Neuronal stem cell (in vitro differentiated cells): Measurements from ENCODE around the gene XYLT1.
"Not testable (repeated sequence)": the region's sequence is repeated elsewhere in the genome, so short reads cannot be mapped to it uniquely, and the experiment has no call there.

Experiments
- DNase-seq: peaks from one replicate; pipeline ENCODE4 v3.0.0-alpha.2; 2013; ENCODE audit warnings: low spot score
- H2AFZ ChIP-seq: one replicate; pipeline ENCODE4 v1.6.1; 2013; ENCODE audit warnings: mild to moderate bottlenecking, low read length, inconsistent platforms
- H2AK5ac ChIP-seq: 2 replicates; pipeline ENCODE4 v1.6.1; 2013; ENCODE audit warnings: low read depth, mild to moderate bottlenecking, inconsistent platforms, low read length, moderate library complexity, mixed read lengths
- H2BK120ac ChIP-seq: 2 replicates; pipeline ENCODE4 v1.6.1; 2013; ENCODE audit warnings: low read depth, mild to moderate bottlenecking, inconsistent platforms, low read length, moderate library complexity, mixed read lengths
- H2BK12ac ChIP-seq: one replicate; pipeline ENCODE4 v1.6.1; 2013; ENCODE audit warnings: low read length, inconsistent platforms
- H2BK15ac ChIP-seq: 2 replicates; pipeline ENCODE4 v1.6.1; 2013; ENCODE audit warnings: mild to moderate bottlenecking, low read length, inconsistent platforms, mixed read lengths
- H2BK5ac ChIP-seq: one replicate; pipeline ENCODE4 v1.6.1; 2013; ENCODE audit warnings: inconsistent platforms, mild to moderate bottlenecking, low read length, moderate library complexity
- H3K14ac ChIP-seq: one replicate; pipeline ENCODE4 v1.6.1; 2013; ENCODE audit warnings: low read length, inconsistent platforms
- H3K18ac ChIP-seq: 2 replicates; pipeline ENCODE4 v1.6.1; 2013; ENCODE audit warnings: low read length, inconsistent platforms
- H3K23ac ChIP-seq: 2 replicates; pipeline ENCODE4 v1.6.1; 2013; ENCODE audit warnings: low read depth, mild to moderate bottlenecking, mixed read lengths, low read length, inconsistent platforms; ENCODE audit not compliant: poor library complexity
- H3K27ac ChIP-seq: replicated peaks from 3 replicates; pipeline ENCODE4 v1.5.1; 2013; ENCODE audit warnings: low read length, inconsistent platforms
- H3K27me3 ChIP-seq, 3 experiments: 2 replicates each; pipeline ENCODE4 v1.6.1; 2013; ENCODE audit warnings: low read length in 3 of 3, mild to moderate bottlenecking in 2 of 3, inconsistent platforms in 1 of 3, low read depth in 1 of 3, mixed read lengths in 1 of 3, moderate library complexity in 1 of 3; ENCODE audit not compliant: control insufficient read depth in 3 of 3, insufficient read depth in 3 of 3
- H3K36me3 ChIP-seq, 2 donors: replicated peaks in 1 of 2; 2 replicates each; pipeline ENCODE4 v1.6.1; 2013; ENCODE audit warnings: low read length in 2 of 2; ENCODE audit not compliant: control insufficient read depth in 2 of 2, insufficient read depth in 2 of 2
- H3K4ac ChIP-seq: 2 replicates; pipeline ENCODE4 v1.6.1; 2013; ENCODE audit warnings: inconsistent platforms, mild to moderate bottlenecking, low read length, moderate library complexity
- H3K4me1 ChIP-seq, 2 donors: 1 replicate in 1 of 2; 2 replicates in 1 of 2; pipeline ENCODE4 v1.6.1; 2013; ENCODE audit warnings: low read length in 2 of 2, low read depth in 1 of 2; ENCODE audit not compliant: control insufficient read depth in 2 of 2, insufficient read depth in 1 of 2
- H3K4me2 ChIP-seq: one replicate; pipeline ENCODE4 v1.6.1; 2013; ENCODE audit warnings: mild to moderate bottlenecking, low read length, inconsistent platforms; ENCODE audit not compliant: insufficient read depth, poor library complexity, severe bottlenecking
- H3K4me3 ChIP-seq, 2 donors: 2 replicates each; pipeline ENCODE4 v1.5.1; 2013; ENCODE audit warnings: low read length in 2 of 2, mild to moderate bottlenecking in 2 of 2, inconsistent platforms in 1 of 2, moderate library complexity in 1 of 2
- H3K79me1 ChIP-seq: one replicate; pipeline ENCODE4 v1.6.1; 2013; ENCODE audit warnings: low read depth, mild to moderate bottlenecking, inconsistent platforms, low read length, moderate library complexity
- H3K9ac ChIP-seq: one replicate; pipeline ENCODE4 v1.6.1; 2013; ENCODE audit warnings: mild to moderate bottlenecking, low read depth, low read length, inconsistent platforms; ENCODE audit not compliant: poor library complexity
- H3K9me3 ChIP-seq, 2 donors: replicated peaks in 1 of 2; 2 replicates each; pipeline versions ENCODE3 to v1.6.1; 2013; ENCODE audit warnings: low read length in 2 of 2, mild to moderate bottlenecking in 2 of 2, inconsistent platforms in 1 of 2, low read depth in 1 of 2, mixed read lengths in 1 of 2, moderate library complexity in 1 of 2; ENCODE audit not compliant: control insufficient read depth in 2 of 2, insufficient read depth in 1 of 2
- H4K8ac ChIP-seq: one replicate; pipeline ENCODE4 v1.6.1; 2013; ENCODE audit warnings: low read depth, mild to moderate bottlenecking, inconsistent platforms, low read length, moderate library complexity
- H4K91ac ChIP-seq: one replicate; pipeline ENCODE4 v1.6.1; 2013; ENCODE audit warnings: low read length, low read depth, mild to moderate bottlenecking, inconsistent platforms; ENCODE audit not compliant: poor library complexity
- WGBS, 2 donors: extraction: QIAGEN DNeasy Blood & Tissue Kit; methylation state at CpG; one replicate each; pipeline ENCODE4 v1.1.7; 2013; ENCODE audit warnings: missing lambda C conversion rate in 2 of 2, mixed read lengths in 1 of 2; ENCODE audit not compliant: insufficient read length in 2 of 2, insufficient replicate concordance in 1 of 2; ENCODE audit errors: extremely low coverage in 2 of 2; 5-methylcytosine and 5-hydroxymethylcytosine counted together

Gene XYLT1

GRCh38 chr16:17336530-17336900 lies 134.2 kb downstream of the XYLT1 start:
- no CpG with 5 or more reads among the region's 8 CpGs for WGBS, 2 donors
- Histone ChIP-seq H2BK120ac (no peak overlapping the region), H3K36me3 (no peaks in the 10 kb centered on the region), H2BK12ac (no peak overlapping the region), H3K27me3 (no peaks in the 10 kb centered on the region), H2BK15ac (no peak overlapping the region), H3K4me2 (no peak overlapping the region), H2BK5ac (no peak overlapping the region), H3K4ac (no peak overlapping the region), H2AK5ac (no peak overlapping the region), H4K91ac (no peak overlapping the region), H3K23ac (no peak overlapping the region), H2AFZ (no peak overlapping the region), H3K27ac (no peak overlapping the region), H3K18ac (no peak overlapping the region), H3K79me1 (no peaks in the 10 kb centered on the region), H3K9ac (peak overlapping the region; percentile 24), H3K9me3 (no peaks in the 10 kb centered on the region), H3K4me1 (peaks cover 0 to 2% of the 10 kb centered on the region in 2 donors), H3K4me3 (no peak overlapping the region), H4K8ac (no peak overlapping the region), H3K14ac (no peak overlapping the region)
- DNase-seq, result no peak

- Histone ChIP-seq H3K4me2 (no peak overlapping the region), H2BK5ac (no peak overlapping the region), H3K18ac (no peak overlapping the region), H3K4me3 (no peak overlapping the region), H3K4ac (no peak overlapping the region), H3K14ac (no peak overlapping the region), H3K27me3 (no peaks in the 10 kb centered on the region), H2BK120ac (no peak overlapping the region), H2AFZ (no peak overlapping the region), H2AK5ac (no peak overlapping the region), H3K4me1 (peaks cover 0 to 2% of the 10 kb centered on the region in 2 donors), H2BK12ac (no peak overlapping the region), H2BK15ac (no peak overlapping the region), H3K79me1 (no peaks in the 10 kb centered on the region), H3K9ac (no peak overlapping the region), H4K8ac (no peak overlapping the region), H3K23ac (no peak overlapping the region), H3K9me3 (no peaks in the 10 kb centered on the region), H4K91ac (no peak overlapping the region), H3K27ac (no peak overlapping the region), H3K36me3 (no peaks in the 10 kb centered on the region)
- DNase-seq, result no peak
- WGBS, 2 donors, result no CpG with 5 or more reads among the region's 11 CpGs
Measured at GRCh38 chr16:17335826-17336529, 134.8 kb downstream of the XYLT1 start.

- H3K4me3 ChIP-seq, H3K14ac ChIP-seq: not testable (repeated sequence)
Measured at GRCh38 chr16:17335406-17335805, 135.4 kb downstream of the XYLT1 start.

GRCh38 chr16:17334096-17334495 lies 136.7 kb downstream of the XYLT1 start:
- Histone ChIP-seq H3K4ac (no peak overlapping the region), H4K91ac (no peak overlapping the region), H3K27me3 (no peaks in the 10 kb centered on the region), H3K9me3 (no peaks in the 10 kb centered on the region), H4K8ac (no peak overlapping the region), H3K9ac (no peak overlapping the region), H3K79me1 (peaks cover 2% of the 10 kb centered on the region), H2AFZ (no peak overlapping the region), H2BK15ac (no peak overlapping the region), H2BK12ac (no peak overlapping the region), H2AK5ac (no peak overlapping the region), H3K18ac (no peak overlapping the region), H2BK5ac (no peak overlapping the region), H3K4me1 (peaks cover 0 to 4% of the 10 kb centered on the region in 2 donors), H2BK120ac (no peak overlapping the region), H3K14ac (no peak overlapping the region), H3K4me2 (no peak overlapping the region), H3K36me3 (no peaks in the 10 kb centered on the region), H3K4me3 (no peak overlapping the region), H3K23ac (no peak overlapping the region), H3K27ac (no peak overlapping the region)
- no CpG with 5 or more reads among the region's 5 CpGs for WGBS, 2 donors
- no peak for DNase-seq

More at GRCh38 chr16:17335406-17335805, 135.4 kb downstream of the XYLT1 start:
- not testable (repeated sequence) for H2BK15ac ChIP-seq, H2AK5ac ChIP-seq, H3K18ac ChIP-seq, H3K23ac ChIP-seq, H3K79me1 ChIP-seq, H3K27ac ChIP-seq, DNase-seq, H3K9ac ChIP-seq, H4K8ac ChIP-seq, H2AFZ ChIP-seq, H3K27me3 ChIP-seq, H4K91ac ChIP-seq, H2BK12ac ChIP-seq, H3K4me1 ChIP-seq, H2BK5ac ChIP-seq, H3K4me2 ChIP-seq, H2BK120ac ChIP-seq, H3K36me3 ChIP-seq, H3K9me3 ChIP-seq, H3K4ac ChIP-seq
- WGBS, 2 donors, result no CpG with 5 or more reads among the region's 10 CpGs
